NCI-H345 (cell line): ENCODE results near the gene CLDN20.
"Not testable (repeated sequence)": the region's sequence is repeated elsewhere in the genome, so short reads cannot be mapped to it uniquely, and the experiment has no call there.

Experiments
- DNase-seq: peaks from one replicate; lab custom pipeline; 2025; lab: John Stamatoyannopoulos, UW

The CLDN20 gene

GRCh38 chr6:155263373-155264063 lies at the start of gene CLDN20:
CLDN20 (plus strand) TSS chr6:155264013; CDS start chr6:155275720, 11,707 bp downstream.
- DNase-seq = no peak

GRCh38 chr6:155215906-155216305 lies 47.9 kb upstream of the CLDN20 start:
- DNase-seq = no peak

GRCh38 chr6:155216312-155217046 lies 47.3 kb upstream of the CLDN20 start:
- DNase-seq = no peak

GRCh38 chr6:155218711-155219110 lies 45.1 kb upstream of the CLDN20 start:
- not testable (repeated sequence) for DNase-seq

GRCh38 chr6:155219299-155219698 lies 44.5 kb upstream of the CLDN20 start:
- DNase-seq = no peak

- no peak for DNase-seq
These were observed 43.9 kb upstream of the CLDN20 start for GRCh38 chr6:155219858-155220301.

- no peak for DNase-seq
These were observed 42.7 kb upstream of the CLDN20 start for GRCh38 chr6:155221086-155221485.

GRCh38 chr6:155222506-155222905 lies 41.3 kb upstream of the CLDN20 start:
- no peak for DNase-seq

- DNase-seq = no peak
These were observed 40.0 kb upstream of the CLDN20 start for GRCh38 chr6:155223646-155224451.

- no peak for DNase-seq
These were observed 39.2 kb upstream of the CLDN20 start for GRCh38 chr6:155224618-155225017.

- no peak for DNase-seq
These were observed 36.8 kb upstream of the CLDN20 start for GRCh38 chr6:155227046-155227445.

GRCh38 chr6:155228546-155229166 lies 35.2 kb upstream of the CLDN20 start:
- no peak for DNase-seq

GRCh38 chr6:155230975-155231374 lies 32.8 kb upstream of the CLDN20 start:
- not testable (repeated sequence) for DNase-seq

- no peak for DNase-seq
These were observed 31.0 kb upstream of the CLDN20 start for GRCh38 chr6:155232848-155233247.

GRCh38 chr6:155234167-155234566 lies 29.6 kb upstream of the CLDN20 start:
- DNase-seq = no peak

GRCh38 chr6:155234687-155235086 lies 29.1 kb upstream of the CLDN20 start:
- DNase-seq = no peak

GRCh38 chr6:155235087-155235486 lies 28.7 kb upstream of the CLDN20 start:
- no peak for DNase-seq

- no peak for DNase-seq
These were observed 26.2 kb upstream of the CLDN20 start for GRCh38 chr6:155237613-155238012.

GRCh38 chr6:155240905-155241600 lies 22.8 kb upstream of the CLDN20 start:
- no peak for DNase-seq

- DNase-seq = no peak
These were observed 21.8 kb upstream of the CLDN20 start for GRCh38 chr6:155241966-155242365.

- no peak for DNase-seq
These were observed 19.4 kb upstream of the CLDN20 start for GRCh38 chr6:155244434-155244833.

GRCh38 chr6:155245193-155245592 lies 18.6 kb upstream of the CLDN20 start:
- no peak for DNase-seq
